Measurements from ENCODE around the gene PCDHB8.
A peak's percentile ranks its signal among the peaks of the same experiment; 100 is the strongest.
"Not testable (repeated sequence)": the region's sequence is repeated elsewhere in the genome, so short reads cannot be mapped to it uniquely, and the experiment has no call there.

The PCDHB8 gene

GRCh38 chr5:141177577-141178191 is at the start of gene PCDHB8:
Gene PCDHB8 (plus strand): TSS chr5:141177790. CDS start chr5:141178035, 245 bp downstream.
- peak; percentile 89 for TF ChIP-seq CTCF (IDR thresholded peaks at IDR 0.05)
- not testable (repeated sequence) for H3K27ac ChIP-seq

DNA sequence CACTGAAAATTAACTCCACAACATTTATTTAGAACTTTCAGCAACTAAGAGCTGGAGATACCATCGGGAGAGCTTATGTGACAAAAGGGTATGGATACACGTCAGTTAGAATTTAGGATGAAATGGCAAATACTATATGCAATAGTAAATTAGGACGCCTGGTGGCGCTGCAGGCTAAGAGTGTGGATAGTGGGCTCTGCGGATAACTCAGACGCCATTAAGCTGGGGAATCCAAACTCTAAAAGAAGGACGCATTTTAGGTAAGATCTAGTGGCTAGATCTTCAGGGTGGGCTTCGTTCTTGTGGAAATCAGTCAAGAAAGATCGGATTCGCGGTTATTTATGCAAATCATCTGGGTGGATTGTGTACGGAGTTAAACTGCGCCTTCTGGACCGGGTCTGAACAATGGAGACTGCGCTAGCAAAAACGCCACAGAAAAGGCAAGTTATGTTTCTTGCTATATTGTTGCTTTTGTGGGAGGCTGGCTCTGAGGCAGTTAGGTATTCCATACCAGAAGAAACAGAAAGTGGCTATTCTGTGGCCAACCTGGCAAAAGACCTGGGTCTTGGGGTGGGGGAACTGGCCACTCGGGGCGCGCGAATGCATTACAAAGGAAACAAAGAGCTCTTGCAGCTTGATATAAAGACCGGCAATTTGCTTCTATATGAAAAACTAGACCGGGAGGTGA is 42.4 kb upstream of the PCDHB8 start, which contains the start of gene PCDHB5:
PCDHB5 (plus strand) TSS at position 177 of the 688 bp plus-strand sequence; CDS start at position 406, 229 bp downstream.
- peak; percentile 75 for TF ChIP-seq CTCF (IDR thresholded peaks at IDR 0.05)
- no peak for TF ChIP-seq ZFX (IDR thresholded peaks at IDR 0.05; ENCODE audit: borderline replicate concordance)
- H3K27ac ChIP-seq: no peak within 1 kb of the TSS

DNA sequence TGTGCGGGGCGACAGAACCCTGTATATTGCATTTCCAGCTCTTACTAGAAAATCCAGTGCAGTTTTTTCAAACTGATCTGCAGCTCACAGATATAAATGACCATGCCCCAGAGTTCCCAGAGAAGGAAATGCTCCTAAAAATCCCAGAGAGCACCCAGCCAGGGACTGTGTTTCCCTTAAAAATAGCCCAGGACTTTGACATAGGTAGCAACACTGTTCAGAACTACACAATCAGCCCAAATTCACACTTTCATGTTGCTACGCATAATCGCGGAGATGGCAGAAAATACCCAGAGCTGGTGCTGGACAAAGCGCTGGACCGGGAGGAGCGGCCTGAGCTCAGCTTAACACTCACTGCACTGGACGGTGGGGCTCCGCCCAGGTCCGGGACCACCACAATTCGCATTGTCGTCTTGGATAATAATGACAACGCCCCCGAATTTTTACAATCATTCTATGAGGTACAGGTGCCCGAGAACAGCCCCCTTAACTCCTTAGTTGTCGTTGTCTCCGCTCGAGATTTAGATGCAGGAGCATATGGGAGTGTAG is 41.8 kb upstream of the PCDHB8 start:
- no peak overlapping the region for H3K27ac ChIP-seq
- TF ChIP-seq ZFX (IDR thresholded peaks at IDR 0.05; ENCODE audit: borderline replicate concordance) (no peak), CTCF (IDR thresholded peaks at IDR 0.05) (no peak)

GRCh38 chr5:141137346-141137745 is 40.2 kb upstream of the PCDHB8 start:
- H3K27ac ChIP-seq: not testable (repeated sequence)

- TF ChIP-seq CTCF (IDR thresholded peaks at IDR 0.05): peak; percentile 63
- no peak for TF ChIP-seq ZFX (IDR thresholded peaks at IDR 0.05; ENCODE audit: borderline replicate concordance)
- no peak within 1 kb of the TSS for H3K27ac ChIP-seq
Measured at GRCh38 chr5:141149812-141150211, 27.8 kb upstream of the PCDHB8 start, which contains the start of gene PCDHB6. Gene PCDHB6 (plus strand): TSS chr5:141150057. CDS start chr5:141150258, 201 bp downstream.

GRCh38 chr5:141150224-141150992 is 27.2 kb upstream of the PCDHB8 start:
- H3K27ac ChIP-seq: no peak overlapping the region
- TF ChIP-seq ZFX (IDR thresholded peaks at IDR 0.05; ENCODE audit: borderline replicate concordance): no peak
- no peak for TF ChIP-seq CTCF (IDR thresholded peaks at IDR 0.05)

DNA sequence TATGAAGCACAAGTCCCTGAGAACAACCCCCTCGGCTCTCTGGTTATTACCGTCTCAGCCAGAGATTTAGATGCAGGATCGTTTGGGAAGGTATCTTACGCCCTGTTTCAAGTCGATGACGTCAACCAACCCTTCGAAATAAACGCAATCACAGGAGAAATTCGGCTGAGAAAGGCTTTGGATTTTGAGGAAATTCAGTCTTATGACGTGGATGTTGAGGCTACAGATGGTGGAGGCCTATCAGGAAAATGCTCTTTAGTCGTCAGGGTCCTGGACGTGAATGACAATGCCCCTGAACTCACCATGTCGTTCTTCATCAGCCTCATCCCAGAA is 26.6 kb upstream of the PCDHB8 start:
- no peak for TF ChIP-seq CTCF (IDR thresholded peaks at IDR 0.05)
- TF ChIP-seq ZFX (IDR thresholded peaks at IDR 0.05; ENCODE audit: borderline replicate concordance): no peak
- no peak overlapping the region for H3K27ac ChIP-seq

DNA sequence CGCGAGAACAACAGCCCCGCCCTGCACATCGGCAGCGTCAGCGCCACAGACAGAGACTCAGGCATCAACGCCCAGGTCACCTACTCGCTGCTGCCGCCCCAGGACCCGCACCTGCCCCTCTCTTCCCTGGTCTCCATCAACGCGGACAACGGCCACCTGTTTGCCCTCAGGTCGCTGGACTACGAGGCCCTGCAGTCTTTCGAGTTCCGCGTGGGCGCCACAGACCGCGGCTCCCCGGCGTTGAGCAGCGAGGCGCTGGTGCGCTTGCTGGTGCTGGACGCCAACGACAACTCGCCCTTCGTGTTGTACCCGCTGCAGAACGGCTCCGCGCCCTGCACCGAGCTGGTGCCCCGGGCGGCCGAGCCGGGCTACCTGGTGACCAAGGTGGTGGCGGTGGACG is 26.0 kb upstream of the PCDHB8 start:
- H3K27ac ChIP-seq: not testable (repeated sequence)

- H3K27ac ChIP-seq: not testable (repeated sequence)
Measured at GRCh38 chr5:141152096-141152495, 25.5 kb upstream of the PCDHB8 start.
